Stimulated activated naive B cell treated with anti-CD40 and anti-IgM and Interleukin-4, amounts not matched to agents 10 μg/mL and 1 μg/mL and 100 μg/mL, for 72 hours (primary cell): ENCODE data around the gene RERE.

Experiments
- ATAC-seq, 2 donors: fragments of 150-1000 bp; cut with Tn5 transposase; replicated peaks; 2 replicates each; pipeline ENCODE4 v1.10.0; 2021; ENCODE audit warnings: moderate library complexity in 1 of 2
- DNase-seq: peaks from one replicate; pipeline ENCODE4 v3.0.0; 2021
- H3K27ac Mint-ChIP-seq: one replicate; pipeline ENCODE4 v1.8.0; 2022; ENCODE audit warnings: mild to moderate bottlenecking, mixed read lengths
- H3K27me3 Mint-ChIP-seq, 2 donors: one replicate each; pipeline ENCODE4 v1.8.0; 2022; ENCODE audit warnings: mixed read lengths in 2 of 2
- H3K36me3 Mint-ChIP-seq, 2 donors: one replicate each; pipeline ENCODE4 v1.8.0; 2022; ENCODE audit warnings: mixed read lengths in 2 of 2, mild to moderate bottlenecking in 1 of 2
- H3K4me1 Mint-ChIP-seq, 2 donors: one replicate each; pipeline ENCODE4 v1.8.0; 2022; ENCODE audit warnings: mixed read lengths in 2 of 2, mild to moderate bottlenecking in 1 of 2
- H3K4me3 Mint-ChIP-seq, 2 donors: one replicate each; pipeline ENCODE4 v1.8.0; 2022; ENCODE audit warnings: mild to moderate bottlenecking in 2 of 2, mixed read lengths in 2 of 2, moderate library complexity in 1 of 2
- H3K9me3 Mint-ChIP-seq, 2 donors: one replicate each; pipeline ENCODE4 v1.8.0; 2022; ENCODE audit warnings: mixed read lengths in 2 of 2, mild to moderate bottlenecking in 1 of 2

Gene RERE

GRCh38 chr1:8569242-8569641 is 248.2 kb downstream of the RERE start:
- Mint-ChIP-seq H3K9me3 (no peaks in the 10 kb centered on the region), H3K27me3 (no peaks in the 10 kb centered on the region), H3K4me3 (no peak overlapping the region), H3K27ac (no peak overlapping the region), H3K4me1 (peaks cover 8 to 21% of the 10 kb centered on the region in 2 donors), H3K36me3 (peaks cover 2 to 8% of the 10 kb centered on the region in 2 donors)
- ATAC-seq (no peak), DNase-seq (no peak)

GRCh38 chr1:8568837-8569236 is 248.6 kb downstream of the RERE start:
- DNase-seq (no peak), ATAC-seq (no peak)
- Mint-ChIP-seq H3K4me1 (peaks cover 8 to 23% of the 10 kb centered on the region in 2 donors), H3K27ac (no peak overlapping the region), H3K27me3 (no peaks in the 10 kb centered on the region), H3K4me3 (no peak overlapping the region), H3K9me3 (no peaks in the 10 kb centered on the region), H3K36me3 (peaks cover 2 to 8% of the 10 kb centered on the region in 2 donors)

GRCh38 chr1:8567146-8567545 is 250.3 kb downstream of the RERE start:
- Mint-ChIP-seq H3K27me3 (no peaks in the 10 kb centered on the region), H3K4me3 (no peak overlapping the region)
- ATAC-seq, result no peak

GRCh38 chr1:8565802-8566201 is 251.6 kb downstream of the RERE start:
- no peak for ATAC-seq
- H3K4me3 Mint-ChIP-seq, result no peak overlapping the region
- H3K4me1 Mint-ChIP-seq, result peaks cover 12 to 41% of the 10 kb centered on the region in 2 donors
- H3K9me3 Mint-ChIP-seq, result no peaks in the 10 kb centered on the region
- H3K27ac Mint-ChIP-seq, result no peak overlapping the region
- no peaks in the 10 kb centered on the region for H3K27me3 Mint-ChIP-seq
- peaks cover 2 to 8% of the 10 kb centered on the region in 2 donors for H3K36me3 Mint-ChIP-seq
- no peak for DNase-seq

More at GRCh38 chr1:8567146-8567545, 250.3 kb downstream of the RERE start:
- DNase-seq, result no peak
- no peaks in the 10 kb centered on the region for H3K9me3 Mint-ChIP-seq
- no peak overlapping the region for H3K27ac Mint-ChIP-seq
- H3K36me3 Mint-ChIP-seq, result peaks cover 2 to 8% of the 10 kb centered on the region in 2 donors
- peaks cover 11 to 38% of the 10 kb centered on the region in 2 donors for H3K4me1 Mint-ChIP-seq

DNA sequence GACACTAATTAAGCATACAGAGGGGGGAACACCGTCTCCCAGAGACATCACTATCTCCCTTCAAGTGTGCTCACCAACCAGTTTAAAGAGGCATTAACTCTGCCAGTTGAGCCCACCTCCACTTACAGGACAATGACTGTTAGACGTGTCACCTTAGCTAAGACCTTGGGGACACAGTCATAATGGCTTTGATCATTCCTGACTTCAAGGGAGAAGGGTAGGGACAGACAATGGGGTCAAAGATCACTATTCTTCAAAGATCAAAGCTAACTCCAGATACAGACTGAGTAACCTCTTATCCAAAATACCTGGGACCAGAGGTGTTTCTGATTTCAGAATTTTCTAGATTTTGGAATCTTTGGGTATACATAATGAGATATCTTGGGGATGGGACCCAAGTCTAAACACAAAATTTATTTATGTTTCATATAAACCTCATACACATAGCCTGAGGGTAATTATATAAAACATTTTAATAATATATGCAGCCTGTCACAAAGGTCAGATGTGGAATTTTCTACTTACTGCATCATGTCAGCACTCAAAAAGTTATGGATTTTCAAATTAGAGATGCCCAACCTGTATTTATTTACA is 253.4 kb downstream of the RERE start:
- peaks cover 18 to 45% of the 10 kb centered on the region in 2 donors for H3K4me1 Mint-ChIP-seq

DNA sequence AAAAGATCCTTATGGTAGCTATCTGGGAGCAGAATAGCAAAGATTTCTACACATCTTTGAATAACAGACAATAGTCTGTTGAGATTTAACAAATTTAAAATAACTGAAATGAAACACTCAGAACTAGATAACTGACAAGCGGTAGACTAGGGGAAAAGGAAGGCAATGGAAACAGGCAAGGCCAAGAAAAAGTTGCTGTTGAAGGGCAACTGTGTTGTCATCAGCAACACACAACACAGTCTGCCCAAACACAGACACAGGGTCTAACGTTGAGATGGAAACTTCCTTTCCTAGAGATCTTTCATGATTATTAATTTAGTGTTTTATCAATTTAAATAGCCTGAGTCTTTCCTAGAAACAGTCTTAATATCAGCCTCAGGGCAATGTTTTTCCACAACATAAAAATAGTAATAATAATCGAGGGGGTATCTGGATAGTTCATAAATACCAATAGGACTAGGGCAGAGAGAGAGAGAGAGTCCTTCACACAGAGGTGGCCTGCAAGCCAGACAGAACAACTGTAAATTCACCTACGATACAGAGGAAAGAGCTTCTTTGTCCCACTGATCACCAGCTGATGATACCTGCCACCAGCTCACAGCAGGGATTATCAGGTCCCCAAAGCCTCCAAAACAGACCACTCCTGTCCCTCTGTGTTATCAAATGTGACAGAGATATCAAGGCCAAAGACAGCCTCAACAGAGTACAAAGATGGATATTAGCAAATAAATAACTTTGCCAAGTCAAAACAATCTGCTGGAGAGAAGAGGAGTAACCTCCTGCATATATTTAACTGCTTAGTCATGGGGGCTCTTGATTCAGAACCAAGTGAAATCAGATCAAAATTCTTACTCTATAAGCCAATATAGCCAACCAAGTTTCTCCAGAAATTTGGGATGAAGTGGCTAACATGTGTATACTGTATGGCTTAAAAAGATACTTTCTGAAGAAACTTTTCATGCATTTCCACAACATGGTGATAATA is 254.3 kb downstream of the RERE start:
- H3K27ac Mint-ChIP-seq, result peak overlapping the region; percentile 92
- DNase-seq, result no peak

More for the DNA sequence above, 253.4 kb downstream of the RERE start:
- ATAC-seq, result no peak
- H3K36me3 Mint-ChIP-seq, result peaks cover 2 to 8% of the 10 kb centered on the region in 2 donors
- H3K27me3 Mint-ChIP-seq, result no peaks in the 10 kb centered on the region
- peak overlapping the region; percentile 37 for H3K27ac Mint-ChIP-seq
- no peak overlapping the region for H3K4me3 Mint-ChIP-seq
- DNase-seq, result no peak
- no peaks in the 10 kb centered on the region for H3K9me3 Mint-ChIP-seq

DNA sequence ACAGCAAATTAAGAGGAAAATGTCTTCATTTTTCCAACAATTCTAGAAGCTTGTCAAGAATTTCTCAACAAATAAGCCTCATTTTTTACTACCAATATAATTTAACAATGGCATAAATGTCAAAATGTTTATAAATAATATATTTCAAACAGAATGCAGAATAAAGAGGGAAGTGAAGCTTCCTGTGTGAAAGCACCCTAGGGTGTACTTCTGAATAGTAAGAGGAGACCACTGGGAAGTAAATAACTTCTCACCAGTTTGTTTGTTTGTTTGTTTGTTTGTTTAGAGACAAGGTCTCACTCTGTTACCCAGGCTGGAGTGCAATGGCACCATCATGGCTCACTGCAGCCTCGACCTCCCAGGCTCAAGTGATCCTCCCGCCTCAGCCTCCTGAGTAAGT is 255.2 kb downstream of the RERE start:
- no peak for DNase-seq
- peak in 1 of 2 donors; percentile 61 for ATAC-seq
- Mint-ChIP-seq H3K27ac (peak overlapping the region; percentile 92), H3K4me1 (peaks cover 18 to 36% of the 10 kb centered on the region in 2 donors), H3K36me3 (peaks cover 2 to 10% of the 10 kb centered on the region in 2 donors), H3K27me3 (no peaks in the 10 kb centered on the region), H3K9me3 (no peaks in the 10 kb centered on the region), H3K4me3 (no peak overlapping the region)

More for the DNA sequence above, 254.3 kb downstream of the RERE start:
- Mint-ChIP-seq H3K9me3 (no peaks in the 10 kb centered on the region), H3K27me3 (no peaks in the 10 kb centered on the region), H3K4me1 (peaks cover 18 to 43% of the 10 kb centered on the region in 2 donors), H3K4me3 (no peak overlapping the region), H3K36me3 (peaks cover 2 to 8% of the 10 kb centered on the region in 2 donors)
- peak; percentile 58 to 59 for ATAC-seq

DNA sequence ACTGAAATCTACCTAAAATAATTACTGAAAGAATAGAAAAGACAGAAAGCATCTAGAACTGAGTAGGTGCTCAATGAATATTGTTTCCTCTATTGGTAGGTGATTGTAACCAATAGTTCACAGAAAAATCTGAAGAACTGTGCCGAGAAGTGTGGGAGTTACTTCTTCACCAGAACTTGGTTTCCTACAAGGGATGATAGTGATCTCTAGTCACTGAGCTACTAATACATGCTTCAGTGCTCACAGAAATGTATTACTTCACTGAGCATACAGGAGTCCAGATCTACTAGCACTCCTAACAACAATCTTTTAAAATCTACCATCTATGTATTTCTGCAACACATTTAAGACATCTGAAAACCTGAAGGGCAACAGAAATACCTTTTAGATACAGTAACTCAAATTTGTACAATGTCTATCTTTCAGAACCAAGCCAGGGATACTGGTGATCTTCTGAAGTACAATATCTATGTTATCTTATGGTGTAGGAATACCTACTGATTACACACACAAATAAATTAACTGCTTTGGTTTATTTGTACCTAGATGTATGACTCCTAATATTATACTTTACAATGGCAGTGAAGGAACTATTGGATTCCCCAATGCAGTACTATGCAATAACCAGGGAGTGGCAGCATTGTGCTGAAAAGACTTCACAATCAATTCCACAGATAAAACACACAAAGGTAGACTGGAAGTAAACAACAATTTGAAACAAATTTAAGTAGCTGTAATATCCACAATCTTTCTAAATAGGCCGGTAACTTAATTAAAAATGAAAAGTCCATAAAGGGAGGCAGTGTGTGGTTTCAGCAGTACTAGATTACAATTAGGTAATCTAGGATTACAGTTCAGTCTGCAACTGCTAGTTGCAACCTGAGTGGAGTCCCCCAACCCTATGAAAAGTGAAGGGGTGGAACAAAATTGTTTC is 256.6 kb downstream of the RERE start:
- Mint-ChIP-seq H3K27ac (no peak overlapping the region), H3K4me1 (peaks cover 17 to 40% of the 10 kb centered on the region in 2 donors), H3K4me3 (no peak overlapping the region), H3K36me3 (peaks cover 0 to 8% of the 10 kb centered on the region in 2 donors), H3K9me3 (no peaks in the 10 kb centered on the region), H3K27me3 (no peaks in the 10 kb centered on the region)
- DNase-seq (no peak), ATAC-seq (peak; percentile 64 to 70)

DNA sequence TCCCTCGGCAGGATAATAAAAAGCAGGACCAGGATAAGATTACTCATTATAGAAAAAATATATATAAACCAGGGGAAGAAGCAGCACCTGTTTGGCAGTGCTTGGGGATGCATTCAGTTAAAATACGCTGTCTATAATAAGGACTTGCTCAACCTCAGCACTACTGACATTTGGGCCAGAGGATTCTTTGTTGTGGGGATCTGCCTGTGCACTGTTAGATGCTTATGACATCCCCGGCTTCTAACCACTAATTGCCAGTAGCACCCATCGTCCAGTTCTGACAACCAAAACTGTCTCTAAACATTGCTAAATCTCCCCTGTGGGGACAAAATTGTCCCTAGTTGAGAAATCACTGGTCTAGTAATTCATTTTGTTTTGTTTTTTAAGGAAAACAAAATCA is 257.4 kb downstream of the RERE start:
- no peak for DNase-seq
- Mint-ChIP-seq H3K4me1 (peaks cover 21 to 48% of the 10 kb centered on the region in 2 donors), H3K36me3 (peaks cover 2 to 15% of the 10 kb centered on the region in 2 donors), H3K27ac (no peak overlapping the region), H3K9me3 (no peaks in the 10 kb centered on the region), H3K4me3 (no peak overlapping the region), H3K27me3 (no peaks in the 10 kb centered on the region)
- no peak for ATAC-seq

DNA sequence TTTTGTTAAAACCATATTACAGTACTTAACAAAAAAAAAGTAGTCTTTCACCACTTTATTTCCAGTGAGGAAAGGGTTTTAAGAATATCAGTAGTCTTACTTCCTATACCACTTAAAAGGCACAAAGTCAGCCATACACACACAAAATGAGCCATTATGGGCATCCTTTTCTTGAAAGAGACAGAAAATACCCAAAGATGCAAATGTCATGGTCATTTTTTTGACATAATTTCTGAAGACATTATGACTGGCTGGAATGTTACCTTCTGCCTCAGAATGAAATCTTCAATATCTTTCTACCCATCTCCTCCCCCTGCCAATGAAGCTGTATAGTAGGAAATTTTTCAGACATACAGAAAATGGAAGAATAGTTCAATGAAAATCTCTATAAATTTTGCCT is 261.9 kb downstream of the RERE start:
- Mint-ChIP-seq H3K27ac (no peak overlapping the region), H3K27me3 (no peaks in the 10 kb centered on the region), H3K36me3 (peaks cover 22 to 43% of the 10 kb centered on the region in 2 donors), H3K4me3 (no peak overlapping the region), H3K4me1 (peaks cover 18 to 27% of the 10 kb centered on the region in 2 donors), H3K9me3 (no peaks in the 10 kb centered on the region)
- DNase-seq (no peak), ATAC-seq (peak in 1 of 2 donors; percentile 23)

DNA sequence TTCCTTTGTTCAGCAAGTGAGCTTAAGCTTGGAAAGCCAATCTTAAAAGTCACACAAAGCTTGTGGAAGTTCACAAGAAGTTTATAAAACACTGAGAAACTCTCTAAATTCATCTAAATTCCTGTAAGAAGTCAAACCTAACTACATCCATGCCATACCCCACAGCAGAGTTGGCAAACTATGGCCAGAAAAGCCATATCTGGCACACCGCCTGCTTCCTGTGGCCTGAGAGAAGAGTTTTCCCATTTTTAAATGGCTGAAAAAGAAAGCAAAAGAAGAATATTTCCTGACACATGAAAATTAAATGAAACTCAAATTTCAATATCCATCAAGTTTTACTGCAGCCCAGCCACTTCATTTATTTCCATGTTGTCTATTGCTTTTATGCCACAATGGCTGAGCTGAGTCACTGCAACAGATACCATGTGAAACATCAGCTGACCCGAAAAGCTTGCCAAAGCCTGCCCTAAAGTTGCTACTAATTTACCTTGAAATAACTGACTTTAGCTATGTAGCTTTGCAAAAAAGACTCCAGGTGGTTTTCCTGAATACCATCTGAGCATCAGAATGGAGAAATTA is 262.4 kb downstream of the RERE start:
- Mint-ChIP-seq H3K4me1 (peaks cover 16 to 25% of the 10 kb centered on the region in 2 donors), H3K27ac (no peak overlapping the region), H3K36me3 (peaks cover 22 to 43% of the 10 kb centered on the region in 2 donors), H3K4me3 (no peak overlapping the region), H3K27me3 (no peaks in the 10 kb centered on the region), H3K9me3 (no peaks in the 10 kb centered on the region)
- ATAC-seq, result no peak
- no peak for DNase-seq

DNA sequence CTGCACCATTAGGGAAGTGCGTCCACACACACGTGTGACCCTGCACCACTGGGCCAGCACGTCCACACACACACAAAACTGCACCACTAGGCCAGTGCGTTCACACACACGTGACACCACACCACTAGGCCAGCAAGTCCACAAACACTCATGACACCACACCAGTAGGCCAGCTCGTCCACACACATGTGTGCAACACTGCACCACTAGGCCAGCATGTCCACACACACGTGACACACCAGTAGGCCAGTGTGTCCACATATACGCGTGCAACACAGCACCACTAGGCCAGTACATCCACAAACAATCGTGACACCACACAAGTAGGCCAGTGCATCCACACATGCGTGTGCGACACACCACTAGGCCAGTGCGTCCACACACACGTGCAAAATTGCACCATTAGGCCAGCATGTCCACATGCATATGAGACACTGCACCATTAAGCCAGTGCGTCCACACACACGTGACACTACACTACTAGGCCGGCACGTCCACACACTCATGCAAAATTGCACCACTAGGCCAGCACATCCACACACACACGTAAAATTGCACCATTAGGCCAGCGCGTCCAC is 264.5 kb downstream of the RERE start:
- H3K4me3 Mint-ChIP-seq, result no peak overlapping the region
- H3K27ac Mint-ChIP-seq, result peak overlapping the region; percentile 37
- no peaks in the 10 kb centered on the region for H3K9me3 Mint-ChIP-seq
- DNase-seq, result no peak
- H3K36me3 Mint-ChIP-seq, result peaks cover 27 to 51% of the 10 kb centered on the region in 2 donors
- peaks cover 15 to 32% of the 10 kb centered on the region in 2 donors for H3K4me1 Mint-ChIP-seq
- H3K27me3 Mint-ChIP-seq, result no peaks in the 10 kb centered on the region
- no peak for ATAC-seq
